22Rv1 (cell line): ENCODE measurements around the gene RTL1.

Source experiments
- CTCF ChIP-seq: fragments of 450-650 bp; IDR thresholded peaks from 2 replicates; pipeline ENCODE4 v1.5.1; 2017; ENCODE audit warnings: mild to moderate bottlenecking
- ZFX ChIP-seq: fragments of 450-650 bp; IDR thresholded peaks from 2 replicates; pipeline ENCODE4 v1.6.1; 2017; ENCODE audit warnings: antibody characterized with exemption, borderline replicate concordance

GRCh38 chr14:100914597-100915021, 11.1 kb upstream of the RTL1 start:
- no peak for TF ChIP-seq CTCF
- no peak for TF ChIP-seq ZFX
